Prostate gland (tissue), 2 donors: ENCODE results near the gene NSD1.

Experiments
- POLR2A ChIP-seq: fragments of 450-650 bp; IDR thresholded peaks from one replicate; pipeline ENCODE4 v1.6.1; 2016; ENCODE audit warnings: antibody characterized with exemption, mild to moderate bottlenecking
- POLR2AphosphoS5 ChIP-seq: sonication (generic); formaldehyde crosslinking; IDR thresholded peaks from one replicate; pipeline ENCODE4 v1.6.1; 2017; ENCODE audit warnings: antibody characterized with exemption
- TF ChIP-seq, protein P1 (sequence below), 4 experiments: fragments of 200-600 bp in 2 of 4; fragments of 450-650 bp in 2 of 4; sonication (generic) in 2 of 4; IDR thresholded peaks; 1 replicate in 3 of 4; 2 replicates in 1 of 4; pipeline ENCODE4 v1.5.1; 2016 to 2019; ENCODE audit warnings: antibody characterized with exemption in 4 of 4, mild to moderate bottlenecking in 2 of 4, moderate library complexity in 2 of 4

DNA sequence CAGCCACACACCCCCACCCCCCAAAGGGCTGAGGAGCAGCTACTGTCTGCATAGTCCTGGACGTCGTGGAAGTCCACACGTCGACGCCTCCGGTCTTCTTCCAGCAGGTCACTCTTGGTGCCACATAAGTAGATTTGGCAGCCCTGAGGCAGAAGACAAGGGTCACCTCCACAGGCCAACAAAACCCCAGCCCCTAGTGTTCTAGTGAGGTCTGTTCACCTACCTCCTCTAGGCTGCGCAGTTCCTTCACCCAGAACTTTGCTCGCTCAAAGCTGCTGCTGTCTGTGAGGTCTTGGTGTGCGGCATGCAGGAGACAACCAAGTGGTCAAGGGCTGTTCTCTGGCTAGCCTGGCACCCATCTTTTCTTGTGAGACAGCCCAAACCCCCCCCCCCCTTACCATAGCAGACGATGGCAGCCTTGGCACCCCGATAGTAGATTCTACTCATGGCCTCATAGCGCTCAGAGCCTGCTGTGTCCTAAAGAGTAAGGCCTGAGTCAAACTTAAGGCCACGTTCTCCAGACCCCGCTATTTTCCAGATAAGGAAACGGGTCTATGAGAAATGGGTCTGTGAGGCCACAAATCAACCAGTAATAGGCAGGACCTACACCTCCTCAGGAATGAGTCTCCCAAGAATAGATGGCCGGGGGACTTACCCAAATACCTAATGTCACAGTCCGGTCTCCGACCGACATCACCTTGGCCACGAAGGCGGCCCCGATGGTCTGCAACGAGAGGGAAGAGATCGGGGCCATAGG lies 169.0 kb downstream of the NSD1 start:
- no peak for TF ChIP-seq POLR2A
- TF ChIP-seq, protein P1, sequence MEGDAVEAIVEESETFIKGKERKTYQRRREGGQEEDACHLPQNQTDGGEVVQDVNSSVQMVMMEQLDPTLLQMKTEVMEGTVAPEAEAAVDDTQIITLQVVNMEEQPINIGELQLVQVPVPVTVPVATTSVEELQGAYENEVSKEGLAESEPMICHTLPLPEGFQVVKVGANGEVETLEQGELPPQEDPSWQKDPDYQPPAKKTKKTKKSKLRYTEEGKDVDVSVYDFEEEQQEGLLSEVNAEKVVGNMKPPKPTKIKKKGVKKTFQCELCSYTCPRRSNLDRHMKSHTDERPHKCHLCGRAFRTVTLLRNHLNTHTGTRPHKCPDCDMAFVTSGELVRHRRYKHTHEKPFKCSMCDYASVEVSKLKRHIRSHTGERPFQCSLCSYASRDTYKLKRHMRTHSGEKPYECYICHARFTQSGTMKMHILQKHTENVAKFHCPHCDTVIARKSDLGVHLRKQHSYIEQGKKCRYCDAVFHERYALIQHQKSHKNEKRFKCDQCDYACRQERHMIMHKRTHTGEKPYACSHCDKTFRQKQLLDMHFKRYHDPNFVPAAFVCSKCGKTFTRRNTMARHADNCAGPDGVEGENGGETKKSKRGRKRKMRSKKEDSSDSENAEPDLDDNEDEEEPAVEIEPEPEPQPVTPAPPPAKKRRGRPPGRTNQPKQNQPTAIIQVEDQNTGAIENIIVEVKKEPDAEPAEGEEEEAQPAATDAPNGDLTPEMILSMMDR (IDR thresholded peaks at IDR 0.05): peak in 1 of 4 experiments; percentile 5
- no peak for TF ChIP-seq POLR2AphosphoS5
